HG03159 (cell line): Measurements from ENCODE around the gene PPP1R2C.

Experiments used
- ATAC-seq: cut with Tn5 transposase; IDR thresholded peaks from one replicate; pipeline ENCODE4 v1.9.1; 2021; ENCODE audit warnings: mild to moderate bottlenecking, moderate library complexity; ENCODE audit not compliant: unreplicated experiment

PPP1R2C gene

GRCh38 chrX:42778096-42778495, at the start of gene PPP1R2C:
PPP1R2C (minus strand) TSS chrX:42778163; CDS start chrX:42778079, 84 bp downstream.
- ATAC-seq: no peak

DNA sequence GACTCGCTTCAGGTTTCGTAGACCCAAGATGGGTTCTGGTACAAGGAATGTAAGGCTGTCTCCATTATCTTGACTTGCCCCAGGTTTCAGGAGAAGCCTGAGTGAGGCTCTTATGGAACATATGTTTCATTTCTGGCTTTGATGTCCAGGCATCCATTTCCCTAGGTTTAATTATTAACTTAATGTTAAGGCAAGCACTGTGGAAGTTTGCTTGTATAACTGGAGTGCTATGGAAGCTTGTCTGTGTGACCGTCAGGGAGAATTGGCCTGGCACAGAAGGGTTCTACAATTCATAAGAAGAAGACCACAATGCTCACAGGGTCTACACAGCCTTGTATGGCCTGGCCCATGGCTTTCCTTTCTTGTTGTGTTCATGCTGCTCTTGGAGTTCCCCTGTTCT, 47.2 kb upstream of the PPP1R2C start:
- ATAC-seq: no peak

DNA sequence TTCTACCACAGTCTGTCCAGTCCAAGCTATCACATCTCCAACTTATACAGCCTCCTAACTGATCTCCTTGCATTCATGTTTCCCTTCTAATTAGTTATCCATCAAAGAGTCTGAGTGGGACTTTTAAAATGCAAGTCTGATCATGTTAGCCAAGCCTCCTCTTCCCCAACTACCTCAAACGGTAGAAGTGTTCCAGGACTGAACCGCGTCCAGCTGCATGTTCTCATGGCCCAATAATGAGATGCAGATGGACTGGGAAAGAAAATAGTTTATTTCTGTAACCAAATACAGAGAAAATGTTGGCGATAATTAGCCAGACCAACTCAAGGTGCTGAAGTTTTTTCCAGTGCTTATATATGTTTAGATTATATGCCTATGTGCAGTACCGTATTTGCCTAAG, 46.6 kb upstream of the PPP1R2C start:
- no peak for ATAC-seq

GRCh38 chrX:42823443-42823842, 45.5 kb upstream of the PPP1R2C start:
- no peak for ATAC-seq

DNA sequence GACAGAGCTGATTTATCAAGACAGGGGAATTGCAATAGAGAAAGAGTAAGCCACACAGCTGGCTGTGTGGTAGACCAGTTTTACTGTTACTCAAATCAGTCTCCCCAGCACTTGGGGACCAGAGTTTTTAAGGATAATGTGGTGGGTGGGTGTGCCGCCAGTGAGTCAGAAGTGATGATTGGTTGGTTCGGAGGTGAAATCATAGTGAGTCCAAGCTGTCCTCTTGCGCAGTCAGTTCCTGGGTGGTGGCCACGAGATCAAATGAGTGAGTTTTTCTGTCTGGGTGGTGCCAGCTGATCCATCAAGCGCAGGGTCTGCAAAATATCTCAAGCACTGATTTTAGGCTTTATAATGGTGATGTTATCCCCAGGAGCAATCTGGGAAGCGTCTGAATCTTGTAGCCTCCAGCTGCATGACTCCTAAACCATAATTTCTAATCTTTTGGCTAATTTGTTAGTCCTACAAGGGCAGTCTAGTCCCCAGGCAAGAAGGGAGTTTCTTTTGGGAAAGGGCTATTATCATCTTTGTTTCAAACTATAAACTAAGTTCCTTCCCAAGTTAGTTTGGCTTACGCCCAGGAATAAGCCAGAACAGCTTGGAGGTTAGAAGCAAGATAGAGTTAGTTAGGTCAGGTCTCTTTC, 44.0 kb upstream of the PPP1R2C start:
- no peak for ATAC-seq

DNA sequence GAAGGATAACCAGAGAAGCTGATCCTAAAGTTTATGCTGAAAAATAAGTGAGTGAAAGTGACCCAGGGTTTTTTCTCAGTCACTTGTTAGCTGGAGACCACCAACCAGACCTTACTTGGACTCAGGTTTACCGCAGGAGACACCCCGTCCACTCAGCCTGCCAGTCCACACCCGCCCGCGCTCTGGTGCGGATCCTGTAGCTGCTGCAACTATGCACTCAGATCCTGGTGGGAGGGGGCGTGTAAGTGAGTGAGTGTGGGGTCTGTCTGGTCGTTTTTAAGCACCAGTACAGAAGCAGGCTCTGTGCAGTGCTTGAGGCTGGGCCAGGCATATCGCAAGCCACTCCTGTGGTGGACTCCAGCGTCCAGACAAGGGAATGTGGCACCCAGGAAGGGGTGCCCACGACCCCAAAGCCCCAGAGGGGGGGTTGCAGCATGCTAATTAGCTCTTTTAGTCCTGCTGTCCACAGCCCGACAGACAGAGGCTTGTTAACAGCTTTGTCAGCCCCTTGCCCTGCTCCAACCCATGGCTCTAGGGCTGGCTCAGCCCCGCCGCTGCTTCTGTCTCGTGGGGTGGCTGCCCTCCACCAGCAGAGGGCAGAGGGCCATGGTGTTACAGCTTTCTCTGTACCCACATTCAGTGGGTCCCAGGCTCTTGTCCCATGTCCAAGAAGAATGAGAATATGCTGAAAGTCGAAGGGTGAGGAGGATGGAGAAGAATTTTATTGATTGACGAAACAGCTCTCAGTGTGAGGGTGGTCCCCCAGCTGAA, 40.4 kb upstream of the PPP1R2C start:
- ATAC-seq: no peak

DNA sequence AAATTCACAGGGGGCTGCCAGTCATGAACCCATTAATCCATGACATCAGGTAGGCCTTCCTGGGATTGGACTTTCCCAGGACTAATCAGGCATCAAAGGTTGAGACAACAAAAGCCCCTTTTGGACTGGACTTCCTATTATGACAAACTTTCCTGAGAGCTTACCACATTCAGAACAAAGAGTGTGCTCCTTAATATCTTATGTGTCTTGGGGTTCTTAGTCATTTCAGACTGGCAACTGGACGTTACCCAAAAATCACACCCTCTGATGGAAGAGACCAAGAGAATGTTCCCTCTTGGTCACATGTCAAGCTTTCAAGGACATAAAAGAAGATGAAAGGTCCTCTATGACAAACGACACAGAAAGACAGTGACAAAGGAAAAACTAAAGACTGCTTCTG, 31.6 kb upstream of the PPP1R2C start:
- ATAC-seq: no peak

GRCh38 chrX:42807393-42807792, 29.4 kb upstream of the PPP1R2C start:
- no peak for ATAC-seq

DNA sequence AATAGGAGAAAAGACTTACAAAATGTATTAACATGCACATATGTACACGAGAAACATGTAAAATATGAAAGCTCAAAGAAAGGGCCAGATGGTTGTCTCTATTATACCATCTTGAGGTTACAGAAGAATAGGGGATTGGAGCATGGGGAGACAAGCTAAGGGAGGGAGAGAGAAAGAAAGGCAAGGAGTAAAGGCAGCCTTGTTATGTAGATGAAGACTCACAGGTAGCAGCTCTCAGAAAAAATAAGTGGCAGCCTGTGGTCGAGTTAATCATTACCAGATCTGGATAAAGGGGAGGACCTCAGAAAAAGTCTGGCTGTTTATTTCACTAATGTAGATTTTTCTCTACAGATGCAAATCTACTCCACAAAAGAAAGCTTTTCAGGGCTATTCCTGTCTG, 26.6 kb upstream of the PPP1R2C start:
- no peak for ATAC-seq

GRCh38 chrX:42803320-42803719, 25.4 kb upstream of the PPP1R2C start:
- no peak for ATAC-seq

- no peak for ATAC-seq
Measured at GRCh38 chrX:42797651-42798269, 19.8 kb upstream of the PPP1R2C start.

DNA sequence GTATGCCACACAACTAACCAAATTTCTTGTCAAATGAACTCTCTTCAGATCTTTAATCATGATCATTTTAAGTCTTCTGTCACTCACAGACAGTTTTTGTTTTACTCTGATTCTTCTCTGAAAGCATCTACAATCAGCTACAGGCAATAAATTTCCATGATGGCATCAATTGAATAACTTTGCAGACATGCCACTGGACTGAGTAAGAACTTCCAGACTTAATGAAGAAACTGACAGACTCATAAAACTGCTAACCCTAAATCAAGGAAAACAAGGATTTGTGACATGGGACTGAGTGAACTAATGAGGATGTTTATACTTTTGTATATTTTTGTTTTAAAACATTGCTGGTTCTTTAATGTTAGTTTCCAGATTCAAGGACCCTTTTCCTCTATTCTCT, 5.5 kb upstream of the PPP1R2C start:
- ATAC-seq: no peak

- no peak for ATAC-seq
Measured at GRCh38 chrX:42776195-42776594, 1.8 kb downstream of the PPP1R2C start.

DNA sequence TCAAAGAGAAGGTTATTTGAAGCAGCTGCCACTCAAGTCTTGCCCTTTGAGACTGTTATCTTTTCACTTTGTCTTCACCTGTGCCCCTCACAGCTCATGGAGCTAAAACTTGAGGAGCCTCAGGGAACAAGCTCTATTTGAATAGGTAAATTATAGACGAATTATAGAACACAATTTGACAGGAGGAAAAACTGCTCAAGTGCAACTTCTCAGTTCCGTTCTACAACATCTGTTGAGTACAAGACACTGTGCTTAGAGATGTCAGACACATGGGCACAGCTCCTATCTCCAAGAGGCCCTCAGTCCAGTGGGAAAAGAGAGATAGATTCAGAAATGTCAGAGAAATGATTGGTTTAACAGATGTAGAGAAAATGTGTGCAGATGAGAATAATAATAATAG, 5.1 kb downstream of the PPP1R2C start:
- no peak for ATAC-seq

- no peak for ATAC-seq
Measured at GRCh38 chrX:42771506-42772335, 6.2 kb downstream of the PPP1R2C start.

DNA sequence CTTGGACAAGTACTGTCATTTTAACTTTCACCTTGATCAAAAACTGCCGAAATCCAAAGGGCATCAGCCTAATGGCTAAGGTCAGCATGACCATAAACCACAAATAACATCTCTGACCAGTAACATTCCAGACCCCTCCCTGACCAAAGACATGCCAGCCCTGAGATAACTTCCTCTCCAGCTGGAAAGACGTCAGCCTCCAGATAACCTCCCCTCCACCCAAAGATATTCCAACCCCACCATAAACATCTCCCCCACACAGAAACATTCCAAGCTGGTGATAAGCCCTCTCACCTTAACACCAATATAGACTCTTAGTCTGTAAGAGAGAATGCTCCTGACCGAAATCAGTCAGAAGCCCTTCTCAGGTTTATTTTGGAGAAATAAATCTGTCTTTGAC, 7.4 kb downstream of the PPP1R2C start:
- no peak for ATAC-seq

DNA sequence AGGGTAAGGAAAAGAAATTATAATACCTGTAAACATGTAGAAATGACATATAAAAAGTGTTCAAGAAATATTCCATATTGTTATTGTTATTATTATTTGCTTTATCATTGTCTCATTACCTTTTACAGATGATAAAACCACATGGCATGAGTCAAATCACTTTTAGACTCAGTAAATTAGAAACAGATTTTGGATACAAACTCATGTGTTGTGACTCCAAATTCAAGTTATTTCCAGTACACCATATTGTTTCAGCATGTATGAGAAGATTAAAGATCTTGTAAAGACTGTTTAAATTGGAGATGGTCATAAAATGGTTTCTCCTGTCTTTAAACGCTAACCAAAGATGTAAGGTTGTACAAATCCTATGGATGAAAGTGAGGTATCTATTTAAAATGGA, 18.1 kb downstream of the PPP1R2C start:
- no peak for ATAC-seq

DNA sequence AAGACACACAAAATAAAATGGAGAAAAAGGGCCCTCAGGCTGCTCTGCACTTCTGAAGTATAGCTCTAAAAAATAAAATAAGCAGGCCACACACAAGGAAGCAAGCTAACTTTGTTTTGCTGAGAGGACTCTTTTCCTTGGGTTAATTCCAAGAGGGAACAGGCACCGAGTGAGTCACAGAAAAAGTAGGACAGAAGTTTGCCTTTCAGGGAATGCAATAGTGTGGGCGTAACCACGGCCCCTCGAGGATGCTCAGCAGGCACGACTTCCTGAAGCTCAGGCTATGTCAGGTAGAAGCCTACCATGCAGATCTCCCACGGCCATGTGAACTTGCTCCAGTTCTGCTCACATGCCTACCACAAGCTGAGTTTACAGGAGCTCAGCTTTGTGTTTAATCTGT, 22.1 kb downstream of the PPP1R2C start:
- ATAC-seq: no peak

GRCh38 chrX:42754603-42755002, 23.4 kb downstream of the PPP1R2C start:
- no peak for ATAC-seq

GRCh38 chrX:42754115-42754514, 23.8 kb downstream of the PPP1R2C start:
- ATAC-seq: no peak

DNA sequence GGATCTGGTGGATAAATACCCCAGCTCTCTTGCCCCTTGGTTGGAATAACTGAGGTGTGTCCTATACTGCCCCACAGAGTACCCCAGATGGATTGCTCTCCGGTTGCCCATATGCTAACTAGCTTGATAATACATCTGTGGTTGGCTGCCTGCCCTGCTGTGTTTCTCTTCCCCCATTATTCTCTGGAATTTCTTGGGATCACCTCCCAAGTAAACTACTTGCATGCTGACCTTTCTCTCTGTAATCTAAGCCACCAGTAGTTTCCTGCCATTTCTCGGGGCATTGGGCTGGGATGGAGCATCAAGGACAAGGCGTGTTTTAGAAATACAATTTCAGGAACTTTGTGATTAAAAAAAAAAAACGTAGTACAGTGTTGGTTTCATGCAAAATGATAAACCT, 25.2 kb downstream of the PPP1R2C start:
- ATAC-seq: no peak
